HG03469 (cell line): Measurements from ENCODE around the gene ACAD10.

Experiments
- ATAC-seq: cut with Tn5 transposase; IDR thresholded peaks from one replicate; pipeline ENCODE4 v1.9.1; 2021; ENCODE audit warnings: mild to moderate bottlenecking, moderate library complexity, moderate number of reproducible peaks; ENCODE audit not compliant: unreplicated experiment

Gene ACAD10

DNA sequence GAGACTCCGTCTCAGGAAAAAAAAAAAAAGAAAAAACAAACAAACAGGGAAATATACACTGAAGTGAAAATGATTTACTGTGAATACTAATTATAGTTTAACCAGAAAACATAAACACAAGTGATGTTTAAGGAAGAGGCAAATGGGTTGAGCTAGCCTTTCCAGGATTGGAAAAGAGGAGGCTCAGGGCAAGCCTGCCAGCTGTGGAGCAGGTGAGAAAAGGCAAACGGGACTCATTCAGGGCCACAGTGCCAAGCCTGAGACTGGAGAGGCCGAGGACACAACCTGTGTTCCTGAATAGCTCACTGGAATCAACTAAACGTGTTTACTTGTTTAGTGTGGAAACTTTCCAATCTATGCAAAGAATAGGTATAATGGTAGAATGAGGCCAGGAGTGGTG lies 120.5 kb downstream of the ACAD10 start:
- no peak for ATAC-seq
